ENCODE measurements around the gene STK39. TPM values are rescaled to one million over a fixed set of nuclear protein-coding genes. Genes with fewer than 3 reads are reported as not detected.

STK39 gene
- total RNA-seq, 1 experiment from 2014 or later: 22.1 TPM

GRCh38 chr2:167916756-167917155 lies 330.6 kb downstream of the STK39 start:
- no peak overlapping the region for H3K18ac ChIP-seq (ENCODE audit: insufficient read length, low read depth, low read length)
- no peak for TF ChIP-seq CTCF (conservative IDR thresholded peaks at IDR 0.05)
- Mint-ChIP-seq H3K27me3 (ENCODE audit: low read depth) (no peaks in the 10 kb centered on the region), H3K27ac (no peak overlapping the region), H3K36me3 (ENCODE audit: insufficient read depth in 1 of 3, low read depth in 3 of 3) (no peaks in the 10 kb centered on the region; a peak in 2 of 7 replicates), H3K4me1 (peaks cover 13% of the 10 kb centered on the region in 2 experiments), H3K9me3 (no peaks in the 10 kb centered on the region), H3K4me3 (no peak overlapping the region)
- no peak overlapping the region for H3K23ac ChIP-seq (ENCODE audit: insufficient read length, low read depth, low read length)
- H3K79me1 ChIP-seq (ENCODE audit: insufficient read depth, low read depth, low read length, poor library complexity, severe bottlenecking): no peaks in the 10 kb centered on the region
- H3K9ac ChIP-seq (ENCODE audit: extremely low read depth, insufficient read length, low read length): no peak overlapping the region
- H2BK5ac ChIP-seq (ENCODE audit: insufficient read length, low read length): no peak overlapping the region
- H4K5ac ChIP-seq (ENCODE audit: insufficient read length, low read depth, low read length): no peak overlapping the region
- no peak overlapping the region for H3K27ac ChIP-seq (ENCODE audit: insufficient read length, low read depth, low read length)
- no peak overlapping the region for H4K91ac ChIP-seq (ENCODE audit: insufficient read length, low read depth, low read length)
- no peak overlapping the region for H2BK15ac ChIP-seq (ENCODE audit: low read depth, low read length)
- H2AK5ac ChIP-seq (ENCODE audit: insufficient read length, low read length): no peak overlapping the region
- no peak overlapping the region for H3K4me2 ChIP-seq (ENCODE audit: insufficient read depth, insufficient read length, low read length)
- no peak overlapping the region for H2BK20ac ChIP-seq (ENCODE audit: low read depth, low read length, poor library complexity, severe bottlenecking)
- H3K14ac ChIP-seq (ENCODE audit: insufficient read depth, low read length): no peak overlapping the region
- no peaks in the 10 kb centered on the region for H3K79me2 ChIP-seq (ENCODE audit: insufficient read depth, low read length)
- no peak overlapping the region for H2AFZ ChIP-seq (ENCODE audit: low read length)
- no peaks in the 10 kb centered on the region for H3K23me2 ChIP-seq (ENCODE audit: insufficient read length, low read depth, low read length, poor library complexity, severe bottlenecking)
- WGBS (ENCODE audit: extremely low coverage, insufficient read length, low lambda C conversion rate): no CpG with 5 or more reads among the region's 1 CpG
- no peak overlapping the region for H3K56ac ChIP-seq (ENCODE audit: insufficient read length, low read depth, low read length)
- no peak overlapping the region for H3K4ac ChIP-seq (ENCODE audit: low read depth, low read length)
- H2BK12ac ChIP-seq (ENCODE audit: insufficient read length, low read depth, low read length): no peak overlapping the region
- H4K20me1 ChIP-seq (ENCODE audit: control insufficient read depth, insufficient read depth, insufficient read length): no peaks in the 10 kb centered on the region
- DNase-seq: no peak
- no peaks in the 10 kb centered on the region for H3K4me1 ChIP-seq (ENCODE audit: insufficient read depth, low read length)
- no peak overlapping the region for H3T11ph ChIP-seq (ENCODE audit: low read length)
- H4K8ac ChIP-seq (replicated peaks; ENCODE audit: insufficient read length, low read depth, low read length): no peak overlapping the region
- no peaks in the 10 kb centered on the region for H3K9me3 ChIP-seq (ENCODE audit: control insufficient read depth, low read depth, low read length)
- no peak overlapping the region for H2BK120ac ChIP-seq (ENCODE audit: low read depth, low read length, poor library complexity, severe bottlenecking)
- H3K27me3 ChIP-seq (ENCODE audit: insufficient read depth, low read length): no peaks in the 10 kb centered on the region
